Heart left ventricle (tissue), 16 donors: ENCODE measurements around the gene KDM1B. TPM values are rescaled to one million over a fixed set of nuclear protein-coding genes. Genes with fewer than 3 reads are reported as not detected.
"Not testable (repeated sequence)": the region's sequence is repeated elsewhere in the genome, so short reads cannot be mapped to it uniquely, and the experiment has no call there.

Experiments
- ATAC-seq, 4 donors: fragments of 200-7000 bp; cut with Tn5 transposase; one replicate each; pipeline ENCODE4 v1.9.1; 2020 to 2022; ENCODE audit warnings: moderate library complexity in 4 of 4, mild to moderate bottlenecking in 3 of 4, moderate number of reproducible peaks in 1 of 4
- DNase-seq, 5 donors: peaks; one replicate each; pipeline ENCODE4 v3.0.0-alpha.2; 2020
- H3K27ac ChIP-seq, 12 donors: fragments of 200-600 bp; sonication (generic) in 4 of 12; one replicate each; pipeline versions ENCODE4 v1.5.0 to v1.8.0; 2016 to 2022; ENCODE audit warnings: mild to moderate bottlenecking in 2 of 12
- H3K27me3 ChIP-seq, 9 donors: fragments of 200-600 bp; sonication (generic) in 2 of 9; one replicate each; pipeline versions ENCODE4 v1.5.1 to v1.8.0; 2016 to 2022; ENCODE audit warnings: mild to moderate bottlenecking in 3 of 9
- H3K36me3 ChIP-seq, 9 donors: fragments of 200-600 bp; sonication (generic) in 2 of 9; one replicate each; pipeline versions ENCODE4 v1.5.0 to v1.8.0; 2018 to 2022; ENCODE audit warnings: mild to moderate bottlenecking in 2 of 9
- H3K4me1 ChIP-seq, 12 donors: fragments of 200-600 bp; sonication (generic) in 4 of 12; one replicate each; pipeline versions ENCODE4 v1.5.0 to v1.8.0; 2016 to 2022; ENCODE audit warnings: mild to moderate bottlenecking in 3 of 12
- H3K4me3 ChIP-seq, 12 donors: fragments of 200-600 bp; sonication (generic) in 4 of 12; one replicate each; pipeline versions ENCODE4 v1.5.0 to v1.8.0; 2017 to 2022; ENCODE audit warnings: mild to moderate bottlenecking in 9 of 12, moderate library complexity in 4 of 12
- H3K9me3 ChIP-seq, 12 donors: fragments of 200-600 bp; sonication (generic) in 4 of 12; one replicate each; pipeline versions ENCODE4 v1.5.0 to v1.8.0; 2016 to 2022; ENCODE audit warnings: mild to moderate bottlenecking in 1 of 12
- CTCF ChIP-seq, 12 donors: fragments of 200-600 bp; sonication (generic) in 4 of 12; IDR thresholded peaks; one replicate each; pipeline versions ENCODE4 v1.5.0 to v1.8.0; 2018 to 2022; ENCODE audit warnings: antibody characterized with exemption in 12 of 12, mild to moderate bottlenecking in 5 of 12
- POLR2A ChIP-seq, 2 donors: fragments of 450-650 bp; IDR thresholded peaks; one replicate each; pipeline ENCODE4 v1.6.1; 2017; ENCODE audit warnings: antibody characterized with exemption in 2 of 2, mild to moderate bottlenecking in 2 of 2, moderate library complexity in 2 of 2
- WGBS, 4 donors: extraction: QIAGEN DNeasy Blood & Tissue Kit in 2 of 4; methylation state at CpG; one replicate each; pipeline versions ENCODE4 v1.1.5 to v1.1.7; 2013 to 2018; 5-methylcytosine and 5-hydroxymethylcytosine counted together
- intact Hi-C, 10 donors: fragments of 100-400 bp; cut with DNase I; formaldehyde crosslinking; loops; one replicate each; pipeline versions ENCODE4 v1.11.1 to v1.14.2; 2022
- polyA plus RNA-seq, 2 donors: library from polyadenylated mRNA; stranded (reverse); fragments of 200-250 nt; gene quantifications; one replicate each; pipeline ENCODE4 v1.2.3, GENCODE V29; 2013
- total RNA-seq, 9 donors: library from RNA; depleted of rRNA in 2 of 9; stranded (reverse); fragments of >200 nt in 2 of 9; fragmentation: NEBNext Ultra II Directional in 3 of 9; extraction: Animal tissue kit (Norgen Biotek cat#: 25700) in 3 of 9; gene quantifications; one replicate each; pipeline versions ENCODE4 v1.1.0 to v1.2.4, GENCODE V29; 2016 to 2023
- donor health status: ischemic (EF 13 %, LVEDD 7.1; RV severe dilation, severe dysfunction).
- donor health status: healthy with polysubstance abuse.
- donor health status: DM: no; HTN: yes; CAD: no.
- donor health status: DM: no; HTN: no; CAD: no.
- donor health status: ischemic (EF 25% LVEDD 6.9; RV normal size, moderate dysfunction).
- donor health status: ischemic (EF 25% LVEDD 5.7; RV mildly dilated, moderate dysfunction).
- donor health status: healthy.
- donor health status: DM: yes; HTN: yes; CAD: no.
- donor health status: ischemic (EF 35%, LVEDD 5.7; RV mildly dilated, moderate dysfunction).
- donor health status: nonischemic (EF 11% LVEDD 7.7; RV severe dilation, severe dysfunction).
- donor health status: DM: yes; HTN: yes; CAD: no.
- donor health status: PGD.
- donor health status: ischemic (EF 29% LVEDD 5.4; RV normal size, mild dysfunction).
- donor health status: nonischemic (EF 23%, LVEDD 6.1; RV moderate dilation, normal function).

The KDM1B gene
- total and polyA plus RNA-seq, 11 donors = 2.1 to 21.8 (median 13.6) TPM

DNA sequence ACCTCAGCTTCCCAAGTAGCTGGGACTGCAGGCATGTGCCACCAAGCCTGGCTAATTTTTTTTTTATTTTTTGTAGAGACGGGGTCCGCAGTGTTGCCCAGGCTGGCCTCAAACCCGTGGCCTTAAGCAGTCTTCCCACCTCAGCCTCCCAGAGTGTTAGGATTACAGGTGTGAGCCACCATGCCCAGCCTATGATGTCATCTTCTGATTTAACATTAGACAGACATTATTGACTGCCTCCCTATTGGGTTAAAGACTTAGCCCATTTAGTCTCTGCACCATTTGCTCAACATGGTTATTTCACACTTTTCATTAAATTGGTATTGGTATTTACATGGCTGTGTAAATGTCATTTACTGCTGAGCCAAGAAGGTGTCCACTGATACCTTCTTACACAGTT lies 63.0 kb downstream of the KDM1B start:
- WGBS, 4 donors = 95 to 97% (median 96%) methylated on average over 3 of the region's 3 CpGs
- no peaks in the 10 kb centered on the region for H3K27me3 ChIP-seq
- H3K9me3 ChIP-seq = no peaks in the 10 kb centered on the region
- H3K4me3 ChIP-seq = no peak overlapping the region
- H3K4me1 ChIP-seq = peaks cover 0 to 15% (median 0%) of the 10 kb centered on the region in 12 donors
- DNase-seq (no peak), ATAC-seq (no peak)
- TF ChIP-seq CTCF (IDR thresholded peaks at IDR 0.05) (no peak), POLR2A (IDR thresholded peaks at IDR 0.05) (no peak)
- intact Hi-C loops = no loop called here
- H3K27ac ChIP-seq = no peak overlapping the region
- peaks cover 0 to 78% (median 68%) of the 10 kb centered on the region in 9 donors for H3K36me3 ChIP-seq

DNA sequence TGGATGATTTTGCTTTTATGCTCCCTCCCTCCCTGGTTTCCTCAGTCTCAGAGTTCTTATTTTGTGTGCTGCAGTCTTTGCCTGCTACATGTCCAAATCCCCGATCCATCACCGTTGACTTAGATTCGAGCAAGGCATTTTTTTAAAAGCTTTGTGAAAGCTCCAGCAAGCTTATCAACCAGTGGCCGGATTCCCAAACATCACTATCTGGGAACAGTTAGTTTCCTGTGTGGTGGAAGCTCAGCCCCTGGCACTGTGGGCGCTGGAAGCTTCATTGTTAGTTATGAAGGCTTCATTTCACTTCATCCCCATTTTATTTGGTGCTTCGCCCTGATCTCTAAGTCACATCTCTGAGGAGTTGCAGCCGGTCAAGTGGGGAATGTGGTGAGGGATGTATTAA lies 64.4 kb downstream of the KDM1B start:
- DNase-seq (no peak), ATAC-seq (peak; percentile 50 to 62 (median 51))
- no peak for TF ChIP-seq CTCF (IDR thresholded peaks at IDR 0.05)
- TF ChIP-seq POLR2A (IDR thresholded peaks at IDR 0.05) = no peak
- Histone ChIP-seq H3K27me3 (no peaks in the 10 kb centered on the region), H3K4me1 (peaks cover 0 to 15% (median 1%) of the 10 kb centered on the region in 12 donors), H3K4me3 (no peak overlapping the region), H3K27ac (peak overlapping the region in 1 of 12 donors; percentile 11), H3K36me3 (peaks cover 0 to 80% (median 69%) of the 10 kb centered on the region in 9 donors), H3K9me3 (no peaks in the 10 kb centered on the region)
- 37 to 42% (median 39%) methylated on average over 7 of the region's 7 CpGs for WGBS, 4 donors
- intact Hi-C loops = no loop called here

DNA sequence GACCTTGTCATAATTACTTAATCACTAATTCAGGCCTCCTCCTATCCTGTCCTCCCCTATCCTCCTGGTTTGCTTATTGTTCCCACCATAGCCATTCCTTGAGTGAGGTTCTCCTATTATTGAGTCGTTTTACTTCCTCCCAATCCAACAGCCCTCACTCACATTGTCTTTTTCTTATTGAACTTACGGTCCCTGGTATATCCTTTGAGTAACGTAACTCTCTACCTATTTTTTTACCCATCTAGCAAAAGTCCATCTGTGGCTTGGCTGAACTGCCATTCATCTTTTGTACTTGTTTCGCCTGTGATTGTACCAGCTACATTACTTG lies 66.0 kb downstream of the KDM1B start:
- Histone ChIP-seq H3K4me1 (peaks cover 0 to 10% (median 0%) of the 10 kb centered on the region in 12 donors), H3K36me3 (peaks cover 0 to 80% (median 70%) of the 10 kb centered on the region in 9 donors), H3K9me3 (no peaks in the 10 kb centered on the region), H3K4me3 (no peak overlapping the region), H3K27me3 (no peaks in the 10 kb centered on the region), H3K27ac (no peak overlapping the region)
- TF ChIP-seq CTCF (IDR thresholded peaks at IDR 0.05) (no peak), POLR2A (IDR thresholded peaks at IDR 0.05) (no peak)
- peak in 1 of 4 donors; percentile 16 for ATAC-seq
- WGBS, 4 donors = 91 to 94% (median 92%) methylated on average over 4 of the region's 4 CpGs
- DNase-seq = no peak
- intact Hi-C loops = no loop called here

DNA sequence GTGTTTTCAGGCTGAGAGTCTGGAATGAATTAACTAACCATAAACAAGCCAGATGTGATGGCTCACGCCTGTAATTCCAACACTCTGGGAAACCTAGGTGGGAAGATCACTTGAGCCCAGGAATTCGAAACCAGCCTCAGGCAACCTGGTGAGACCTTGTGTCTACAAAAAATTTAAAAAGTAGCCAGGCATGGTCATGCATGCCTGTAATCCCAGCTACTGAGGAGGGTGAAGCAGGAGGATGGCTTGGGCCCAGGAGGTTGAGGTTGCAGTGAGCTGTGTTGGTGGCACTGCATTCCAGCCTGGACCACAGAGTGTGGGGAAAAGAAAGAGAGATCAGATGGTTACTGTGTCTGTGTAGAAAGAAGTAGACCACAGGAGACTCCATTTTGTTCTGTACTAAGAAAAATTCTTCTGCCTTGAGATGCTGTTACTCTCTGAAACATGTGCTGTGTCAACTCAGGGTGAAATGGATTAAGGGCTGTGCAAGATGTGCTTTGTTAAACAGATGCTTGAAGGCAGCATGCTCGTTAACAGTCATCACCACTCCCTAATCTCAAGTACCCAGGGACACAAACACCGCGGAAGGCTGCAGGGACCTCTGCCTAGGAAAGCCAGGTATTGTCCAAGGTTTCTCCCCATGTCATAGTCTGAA lies 71.4 kb downstream of the KDM1B start:
- H3K27me3 ChIP-seq, DNase-seq, intact Hi-C loops, H3K4me3 ChIP-seq, ATAC-seq, H3K27ac ChIP-seq, H3K4me1 ChIP-seq: not testable (repeated sequence)
- WGBS, 4 donors = 69 to 84% (median 70%) methylated on average over 5 of the region's 5 CpGs
- Histone ChIP-seq H3K36me3 (peaks cover 0 to 84% (median 75%) of the 10 kb centered on the region in 9 donors), H3K9me3 (peaks cover 0 to 37% (median 10%) of the 10 kb centered on the region in 12 donors)

DNA sequence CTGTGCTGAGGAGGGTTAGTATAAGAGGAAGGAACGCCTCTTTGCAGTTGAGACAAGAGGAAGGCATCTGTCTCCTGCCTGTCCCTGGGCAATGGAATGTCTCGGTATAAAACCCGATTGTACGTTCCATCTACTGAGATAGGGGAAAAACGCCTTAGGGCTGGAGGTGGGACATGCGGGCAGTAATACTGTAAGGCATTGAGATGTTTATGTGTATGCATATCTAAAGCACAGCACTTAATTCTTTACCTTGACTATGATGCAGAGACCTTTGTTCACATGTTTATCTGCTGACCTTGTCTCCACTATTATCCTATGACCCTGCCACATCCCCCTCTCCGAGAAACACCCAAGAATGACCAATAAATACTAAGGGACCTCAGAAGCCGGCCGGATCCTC lies 71.9 kb downstream of the KDM1B start:
- H3K27ac ChIP-seq, H3K4me3 ChIP-seq, intact Hi-C loops, H3K4me1 ChIP-seq, DNase-seq, ATAC-seq, H3K27me3 ChIP-seq: not testable (repeated sequence)
- H3K9me3 ChIP-seq = peaks cover 0 to 43% (median 13%) of the 10 kb centered on the region in 12 donors
- WGBS, 4 donors = 85 to 91% (median 90%) methylated on average over 8 to 9 of the region's 9 CpGs
- peaks cover 0 to 84% (median 69%) of the 10 kb centered on the region in 9 donors for H3K36me3 ChIP-seq

- H3K9me3 ChIP-seq = peaks cover 0 to 54% (median 14%) of the 10 kb centered on the region in 12 donors
- ATAC-seq, H3K4me3 ChIP-seq, H3K27ac ChIP-seq, intact Hi-C loops, DNase-seq, H3K27me3 ChIP-seq, H3K4me1 ChIP-seq: not testable (repeated sequence)
- H3K36me3 ChIP-seq = peaks cover 0 to 79% (median 55%) of the 10 kb centered on the region in 9 donors
- 96 to 99% (median 98%) methylated on average over 14 of the region's 14 CpGs for WGBS, 4 donors
Measured at GRCh38 chr6:18228590-18228989, 73.4 kb downstream of the KDM1B start.

- DNase-seq, H3K4me1 ChIP-seq, H3K27ac ChIP-seq, ATAC-seq, H3K27me3 ChIP-seq, H3K4me3 ChIP-seq, intact Hi-C loops: not testable (repeated sequence)
- WGBS, 4 donors = 96 to 98% (median 97%) methylated on average over 7 of the region's 7 CpGs
- peaks cover 0 to 56% (median 14%) of the 10 kb centered on the region in 12 donors for H3K9me3 ChIP-seq
- peaks cover 3 to 79% (median 51%) of the 10 kb centered on the region in 9 donors for H3K36me3 ChIP-seq
Measured at GRCh38 chr6:18231856-18232255, 76.6 kb downstream of the KDM1B start.

- DNase-seq, H3K27ac ChIP-seq, ATAC-seq, H3K4me3 ChIP-seq, H3K4me1 ChIP-seq, intact Hi-C loops, H3K27me3 ChIP-seq: not testable (repeated sequence)
- 88 to 100% (median 95%) methylated on average over 3 to 4 of the region's 4 CpGs for WGBS, 4 donors
- H3K9me3 ChIP-seq = peaks cover 0 to 46% (median 7%) of the 10 kb centered on the region in 12 donors
- H3K36me3 ChIP-seq = peaks cover 3 to 79% (median 54%) of the 10 kb centered on the region in 9 donors
Measured at GRCh38 chr6:18233770-18234169, 78.5 kb downstream of the KDM1B start.
